Gastroesophageal sphincter (tissue), 4 donors: ENCODE measurements around the gene SUN2. TPM values are rescaled to one million over a fixed set of nuclear protein-coding genes. Genes with fewer than 3 reads are reported as not detected.

Experiments
- ATAC-seq: fragments of 150-250 bp; one replicate; pipeline ENCODE4 v1.9.1; 2016; ENCODE audit warnings: mild to moderate bottlenecking, moderate library complexity
- H3K27ac ChIP-seq, 4 donors: fragments of 200-600 bp; sonication (generic) in 3 of 4; 1 replicate in 3 of 4; 2 replicates in 1 of 4; pipeline ENCODE4 v1.5.1; 2016 to 2019
- H3K27me3 ChIP-seq: fragments of 200-600 bp; sonication (generic); one replicate; pipeline ENCODE4 v1.5.1; 2019
- H3K36me3 ChIP-seq, 2 donors: fragments of 200-600 bp; sonication (generic); one replicate each; pipeline ENCODE4 v1.5.1; 2019; ENCODE audit warnings: control low read depth in 1 of 2
- H3K4me1 ChIP-seq, 3 donors: fragments of 200-600 bp; sonication (generic); 1 replicate in 2 of 3; 2 replicates in 1 of 3; pipeline ENCODE4 v1.5.1; 2016 to 2019; ENCODE audit warnings: control low read depth in 2 of 3
- H3K4me3 ChIP-seq, 2 donors: fragments of 200-600 bp; sonication (generic); one replicate each; pipeline ENCODE4 v1.5.1; 2019; ENCODE audit warnings: mild to moderate bottlenecking in 1 of 2, moderate library complexity in 1 of 2
- H3K9me3 ChIP-seq, 3 donors: fragments of 200-600 bp; sonication (generic); one replicate each; pipeline ENCODE4 v1.5.1; 2017 to 2019; ENCODE audit warnings: control low read depth in 2 of 3
- EP300 ChIP-seq: sonication (generic); formaldehyde crosslinking; IDR thresholded peaks from one replicate; pipeline ENCODE4 v1.6.1; 2017; ENCODE audit warnings: antibody characterized with exemption, mild to moderate bottlenecking
- POLR2A ChIP-seq, 2 donors: fragments of 450-650 bp; IDR thresholded peaks; one replicate each; pipeline ENCODE4 v1.6.1; 2017; ENCODE audit warnings: antibody characterized with exemption in 2 of 2, mild to moderate bottlenecking in 2 of 2, moderate library complexity in 1 of 2
- POLR2AphosphoS5 ChIP-seq: sonication (generic); formaldehyde crosslinking; IDR thresholded peaks from one replicate; pipeline ENCODE4 v1.6.1; 2017; ENCODE audit warnings: antibody characterized with exemption
- WGBS, 2 donors: methylation state at CpG; one replicate each; pipeline ENCODE4 v1.1.5; 2018; ENCODE audit warnings: low coverage in 1 of 2; 5-methylcytosine and 5-hydroxymethylcytosine counted together
- total RNA-seq, 4 donors: library from RNA; depleted of rRNA; stranded (reverse); fragments of >200 nt; gene quantifications; one replicate each; pipeline ENCODE4 v1.1.0, GENCODE V29; 2016
- TF ChIP-seq, protein P1 (sequence below), 4 experiments: fragments of 200-600 bp in 2 of 4; fragments of 450-650 bp in 2 of 4; sonication (generic) in 1 of 4; IDR thresholded peaks; one replicate each; pipeline ENCODE4 v1.5.1; 2017 to 2019; ENCODE audit warnings: antibody characterized with exemption in 4 of 4, mild to moderate bottlenecking in 2 of 4, moderate library complexity in 2 of 4

Gene SUN2
- total RNA-seq, 4 donors from 2014 or later, result 339 to 594 (median 409) TPM

DNA sequence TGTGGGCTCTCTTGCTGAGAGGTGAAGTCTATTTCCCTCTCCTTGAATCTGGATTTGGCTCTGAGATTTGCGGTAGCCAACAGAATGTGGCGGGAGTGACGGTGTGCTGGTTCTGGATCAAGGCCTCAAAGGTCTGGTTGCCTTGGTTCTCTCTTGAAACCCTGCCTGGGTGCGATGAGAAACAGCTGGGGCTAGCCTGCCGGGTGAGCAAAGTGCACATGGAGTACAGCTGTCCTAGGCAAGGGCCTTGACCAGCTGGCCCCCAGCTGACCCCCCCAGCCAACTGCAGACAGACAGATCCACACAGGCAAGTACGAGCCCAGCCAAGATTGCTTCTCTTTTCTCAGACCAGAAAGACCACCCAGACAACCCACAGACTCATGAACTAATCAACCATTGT is 10.8 kb downstream of the SUN2 start:
- Histone ChIP-seq H3K4me1 (no peaks in the 10 kb centered on the region), H3K36me3 (peaks cover 3 to 100% of the 10 kb centered on the region in 2 donors), H3K4me3 (no peak overlapping the region), H3K27me3 (no peaks in the 10 kb centered on the region), H3K27ac (no peak overlapping the region), H3K9me3 (no peaks in the 10 kb centered on the region)
- WGBS, 2 donors, result 83% methylated on average over 2 of the region's 6 CpGs; no CpG with 5 or more reads in 1 of the 2 donors
- no peak for ATAC-seq
- no peak for TF ChIP-seq EP300
- no peak for TF ChIP-seq POLR2A (IDR thresholded peaks at IDR 0.05)
- TF ChIP-seq, protein P1, sequence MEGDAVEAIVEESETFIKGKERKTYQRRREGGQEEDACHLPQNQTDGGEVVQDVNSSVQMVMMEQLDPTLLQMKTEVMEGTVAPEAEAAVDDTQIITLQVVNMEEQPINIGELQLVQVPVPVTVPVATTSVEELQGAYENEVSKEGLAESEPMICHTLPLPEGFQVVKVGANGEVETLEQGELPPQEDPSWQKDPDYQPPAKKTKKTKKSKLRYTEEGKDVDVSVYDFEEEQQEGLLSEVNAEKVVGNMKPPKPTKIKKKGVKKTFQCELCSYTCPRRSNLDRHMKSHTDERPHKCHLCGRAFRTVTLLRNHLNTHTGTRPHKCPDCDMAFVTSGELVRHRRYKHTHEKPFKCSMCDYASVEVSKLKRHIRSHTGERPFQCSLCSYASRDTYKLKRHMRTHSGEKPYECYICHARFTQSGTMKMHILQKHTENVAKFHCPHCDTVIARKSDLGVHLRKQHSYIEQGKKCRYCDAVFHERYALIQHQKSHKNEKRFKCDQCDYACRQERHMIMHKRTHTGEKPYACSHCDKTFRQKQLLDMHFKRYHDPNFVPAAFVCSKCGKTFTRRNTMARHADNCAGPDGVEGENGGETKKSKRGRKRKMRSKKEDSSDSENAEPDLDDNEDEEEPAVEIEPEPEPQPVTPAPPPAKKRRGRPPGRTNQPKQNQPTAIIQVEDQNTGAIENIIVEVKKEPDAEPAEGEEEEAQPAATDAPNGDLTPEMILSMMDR (IDR thresholded peaks at IDR 0.05), result no peak
- TF ChIP-seq POLR2AphosphoS5, result no peak

DNA sequence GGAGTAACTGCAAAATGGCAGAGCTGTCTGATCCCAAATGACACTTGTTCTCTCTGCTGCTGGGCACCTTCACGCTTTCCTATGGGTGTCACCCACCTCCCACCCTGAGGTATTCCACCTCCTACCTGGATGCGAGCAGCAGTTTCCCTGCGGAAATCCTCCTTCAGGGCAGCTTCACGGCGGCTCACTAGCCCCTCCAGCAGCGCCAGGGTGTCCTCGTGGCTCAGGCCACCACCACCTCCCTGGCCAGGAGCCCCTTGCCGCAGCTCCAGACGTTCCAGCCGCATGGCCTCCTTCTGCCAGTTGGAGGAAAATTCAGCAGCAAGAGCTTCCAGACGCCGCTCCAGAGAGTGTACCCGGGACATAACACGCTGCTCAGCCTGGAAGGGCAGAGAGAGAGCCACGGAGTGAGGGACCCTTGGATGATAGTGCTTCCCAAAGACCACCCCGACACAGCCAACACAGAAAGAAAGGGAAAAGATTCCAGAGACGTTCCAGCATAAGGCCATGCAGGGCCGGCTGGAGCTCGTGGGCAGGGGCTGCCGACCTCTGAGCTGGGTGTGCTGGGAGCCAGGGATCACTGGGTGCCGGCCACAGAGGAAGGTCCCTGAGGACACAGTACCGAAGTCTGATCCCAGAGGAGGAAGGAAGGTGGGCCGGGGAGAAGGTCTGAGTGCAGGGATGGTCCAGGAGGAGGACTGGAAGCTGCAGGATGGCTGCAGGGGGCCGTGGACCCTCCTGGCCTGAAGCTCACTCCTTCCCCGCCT is 13.4 kb downstream of the SUN2 start:
- no peaks in the 10 kb centered on the region for H3K9me3 ChIP-seq
- peak overlapping the region in 1 of 4 donors; percentile 85 for H3K27ac ChIP-seq

DNA sequence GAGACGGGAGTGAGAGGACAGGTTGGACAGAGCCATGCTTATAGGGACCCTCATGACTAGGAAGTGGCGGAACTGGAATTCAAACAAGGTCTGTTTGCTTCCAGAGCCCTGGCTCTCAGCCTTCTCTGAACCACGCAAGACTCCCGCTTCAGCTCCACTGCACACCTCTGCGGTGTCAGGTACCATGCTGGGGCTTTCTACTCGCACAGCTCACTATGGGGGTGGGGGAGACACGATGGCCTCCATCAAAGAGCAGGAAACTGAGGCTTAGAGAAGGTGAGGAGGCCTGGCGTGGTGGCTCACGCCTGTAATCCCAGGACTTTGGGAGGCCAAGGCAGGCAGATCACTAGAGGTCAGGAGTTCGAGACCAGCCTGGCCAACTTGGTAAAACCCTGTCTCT is 14.2 kb downstream of the SUN2 start:
- 86 to 100% methylated on average over 1 of the region's 10 CpGs for WGBS, 2 donors
- H3K9me3 ChIP-seq, result no peaks in the 10 kb centered on the region
- H3K27me3 ChIP-seq, result no peaks in the 10 kb centered on the region
- peaks cover 0 to 2% (median 0%) of the 10 kb centered on the region in 3 donors for H3K4me1 ChIP-seq
- ATAC-seq, result no peak
- H3K4me3 ChIP-seq, result no peak overlapping the region
- peak overlapping the region in 2 of 4 donors; percentile 3 to 85 for H3K27ac ChIP-seq
- H3K36me3 ChIP-seq, result peaks cover 5 to 100% of the 10 kb centered on the region in 2 donors
- TF ChIP-seq EP300 (no peak), POLR2AphosphoS5 (no peak), POLR2A (IDR thresholded peaks at IDR 0.05) (no peak)
- TF ChIP-seq, protein P1 (IDR thresholded peaks at IDR 0.05), result no peak

More for the DNA sequence above, 13.4 kb downstream of the SUN2 start:
- no peaks in the 10 kb centered on the region for H3K27me3 ChIP-seq
- no peak for ATAC-seq
- WGBS, 2 donors, result 70 to 86% methylated on average over 5 to 15 of the region's 25 CpGs
- H3K4me3 ChIP-seq, result no peak overlapping the region
- H3K4me1 ChIP-seq, result no peaks in the 10 kb centered on the region
- H3K36me3 ChIP-seq, result peaks cover 5 to 100% of the 10 kb centered on the region in 2 donors
- TF ChIP-seq POLR2A (IDR thresholded peaks at IDR 0.05) (no peak), EP300 (no peak), POLR2AphosphoS5 (no peak)
- TF ChIP-seq, protein P1 (IDR thresholded peaks at IDR 0.05), result no peak

DNA sequence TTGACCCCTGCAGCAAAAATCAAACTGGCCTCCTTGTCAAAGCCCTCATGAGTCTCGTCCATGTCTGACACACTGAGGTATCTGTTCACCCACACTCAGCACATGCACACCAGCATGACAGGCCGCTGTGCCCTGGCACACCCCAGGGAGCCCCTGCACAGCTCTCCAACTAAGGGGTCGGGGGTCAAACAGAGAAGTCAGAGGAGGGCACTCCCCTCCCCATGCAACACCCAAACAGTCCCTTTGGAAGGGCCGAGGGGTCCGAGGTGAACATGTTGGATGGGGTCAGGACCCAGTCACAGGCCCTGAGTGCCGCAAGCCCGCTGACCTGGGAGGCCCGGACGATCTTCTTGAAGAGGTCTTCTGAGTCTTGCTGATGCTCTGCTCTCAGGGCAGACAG is 14.6 kb downstream of the SUN2 start:
- H3K27me3 ChIP-seq, result no peaks in the 10 kb centered on the region
- peak overlapping the region in 2 of 4 donors; percentile 3 to 85 for H3K27ac ChIP-seq
- no peak overlapping the region for H3K4me3 ChIP-seq
- H3K4me1 ChIP-seq, result peaks cover 0 to 6% (median 0%) of the 10 kb centered on the region in 3 donors
- no peak for ATAC-seq
- WGBS, 2 donors, result no CpG with 5 or more reads among the region's 9 CpGs
- TF ChIP-seq EP300 (no peak), POLR2AphosphoS5 (no peak), POLR2A (IDR thresholded peaks at IDR 0.05) (no peak)
- TF ChIP-seq, protein P1 (IDR thresholded peaks at IDR 0.05), result no peak
- H3K36me3 ChIP-seq, result peaks cover 5 to 100% of the 10 kb centered on the region in 2 donors
- no peaks in the 10 kb centered on the region for H3K9me3 ChIP-seq

DNA sequence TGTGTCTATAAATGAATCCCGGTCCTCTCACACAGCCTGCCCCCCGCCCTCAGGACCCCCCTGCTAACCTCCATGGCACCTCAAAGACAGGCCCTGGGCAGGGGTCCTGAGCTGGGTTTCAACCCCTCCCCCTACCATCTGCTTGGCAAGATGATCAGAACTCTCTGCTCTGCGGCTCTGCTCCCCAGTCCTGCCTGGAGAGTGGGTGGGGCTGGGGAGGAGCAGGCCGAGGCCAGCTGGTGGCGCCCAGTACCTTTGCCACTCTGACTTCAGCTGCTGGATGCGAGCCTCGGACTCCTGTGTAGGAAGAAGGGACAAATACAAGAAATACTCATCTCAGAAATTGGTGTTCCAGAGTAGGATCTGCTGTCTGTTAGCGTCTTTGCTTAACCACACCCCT is 15.0 kb downstream of the SUN2 start:
- no peak for TF ChIP-seq POLR2AphosphoS5
- no peak for TF ChIP-seq EP300
- TF ChIP-seq, protein P1 (IDR thresholded peaks at IDR 0.05), result no peak
- no peak for TF ChIP-seq POLR2A (IDR thresholded peaks at IDR 0.05)
- Histone ChIP-seq H3K4me1 (peaks cover 0 to 10% (median 0%) of the 10 kb centered on the region in 3 donors), H3K36me3 (peaks cover 5 to 100% of the 10 kb centered on the region in 2 donors), H3K27ac (peak overlapping the region in 3 of 4 donors; percentile 3 to 85 (median 3)), H3K9me3 (no peaks in the 10 kb centered on the region), H3K4me3 (no peak overlapping the region), H3K27me3 (no peaks in the 10 kb centered on the region)
- no CpG with 5 or more reads among the region's 8 CpGs for WGBS, 2 donors
- no peak for ATAC-seq
